Upper lobe of left lung (tissue), 4 donors: Measurements from ENCODE around the gene CASP10.

Experiments used
- EP300 ChIP-seq, 4 donors: sonication (generic); formaldehyde crosslinking; IDR thresholded peaks; one replicate each; pipeline ENCODE4 v1.5.1; 2017; ENCODE audit warnings: antibody characterized with exemption in 4 of 4, control low read depth in 2 of 4
- POLR2A ChIP-seq, 4 donors: fragments of 450-650 bp; IDR thresholded peaks; one replicate each; pipeline ENCODE4 v1.5.1; 2016 to 2017; ENCODE audit warnings: antibody characterized with exemption in 4 of 4, mild to moderate bottlenecking in 2 of 4
- POLR2AphosphoS5 ChIP-seq, 2 donors: sonication (generic); formaldehyde crosslinking; IDR thresholded peaks; one replicate each; pipeline ENCODE4 v1.5.1; 2017; ENCODE audit warnings: antibody characterized with exemption in 2 of 2
- TF ChIP-seq, protein P1 (sequence below), 6 experiments: fragments of 450-650 bp in 4 of 6; fragments of 200-600 bp in 2 of 6; sonication (generic) in 2 of 6; IDR thresholded peaks; one replicate each; pipeline ENCODE4 v1.5.1; 2016 to 2019; ENCODE audit warnings: antibody characterized with exemption in 6 of 6

DNA sequence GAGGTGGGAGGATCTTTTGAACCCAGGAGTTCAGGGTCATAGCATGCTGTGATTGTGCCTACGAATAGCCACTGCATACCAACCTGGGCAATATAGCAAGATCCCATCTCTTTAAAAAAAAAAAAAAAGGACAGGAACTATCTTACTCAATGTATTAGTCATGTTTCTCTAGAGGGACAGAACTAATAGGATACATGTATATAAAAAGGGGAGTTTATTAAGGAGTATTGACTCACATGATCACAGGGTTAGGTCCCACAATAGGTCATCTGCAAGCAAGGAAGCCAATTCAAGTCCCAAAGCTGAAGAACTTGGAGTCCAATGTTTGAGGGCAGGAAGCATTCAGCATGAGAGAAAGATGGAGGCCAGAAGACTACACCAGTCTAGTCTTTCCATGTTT is 18.8 kb upstream of the CASP10 start:
- TF ChIP-seq, protein P1, sequence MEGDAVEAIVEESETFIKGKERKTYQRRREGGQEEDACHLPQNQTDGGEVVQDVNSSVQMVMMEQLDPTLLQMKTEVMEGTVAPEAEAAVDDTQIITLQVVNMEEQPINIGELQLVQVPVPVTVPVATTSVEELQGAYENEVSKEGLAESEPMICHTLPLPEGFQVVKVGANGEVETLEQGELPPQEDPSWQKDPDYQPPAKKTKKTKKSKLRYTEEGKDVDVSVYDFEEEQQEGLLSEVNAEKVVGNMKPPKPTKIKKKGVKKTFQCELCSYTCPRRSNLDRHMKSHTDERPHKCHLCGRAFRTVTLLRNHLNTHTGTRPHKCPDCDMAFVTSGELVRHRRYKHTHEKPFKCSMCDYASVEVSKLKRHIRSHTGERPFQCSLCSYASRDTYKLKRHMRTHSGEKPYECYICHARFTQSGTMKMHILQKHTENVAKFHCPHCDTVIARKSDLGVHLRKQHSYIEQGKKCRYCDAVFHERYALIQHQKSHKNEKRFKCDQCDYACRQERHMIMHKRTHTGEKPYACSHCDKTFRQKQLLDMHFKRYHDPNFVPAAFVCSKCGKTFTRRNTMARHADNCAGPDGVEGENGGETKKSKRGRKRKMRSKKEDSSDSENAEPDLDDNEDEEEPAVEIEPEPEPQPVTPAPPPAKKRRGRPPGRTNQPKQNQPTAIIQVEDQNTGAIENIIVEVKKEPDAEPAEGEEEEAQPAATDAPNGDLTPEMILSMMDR (IDR thresholded peaks at IDR 0.05) = no peak
- TF ChIP-seq POLR2AphosphoS5 (IDR thresholded peaks at IDR 0.05) (no peak), POLR2A (IDR thresholded peaks at IDR 0.05) (no peak), EP300 (IDR thresholded peaks at IDR 0.05) (no peak)
